Measurements from ENCODE around the gene AOAH.

AOAH gene

GRCh38 chr7:36690514-36691187 is 33.6 kb downstream of the AOAH start:
- DNase-seq = no peak

- DNase-seq = no peak
Measured at GRCh38 chr7:36690041-36690440, 34.3 kb downstream of the AOAH start.

GRCh38 chr7:36686499-36686898 is 37.8 kb downstream of the AOAH start:
- DNase-seq = peak; percentile 11 to 27

GRCh38 chr7:36684954-36685353 is 39.3 kb downstream of the AOAH start:
- DNase-seq = no peak

GRCh38 chr7:36683695-36684357 is 40.5 kb downstream of the AOAH start:
- DNase-seq = no peak

- DNase-seq = no peak
Measured at GRCh38 chr7:36683111-36683510, 41.2 kb downstream of the AOAH start.

GRCh38 chr7:36682102-36682501 is 42.2 kb downstream of the AOAH start:
- no peak for DNase-seq

GRCh38 chr7:36677769-36678437 is 46.4 kb downstream of the AOAH start:
- DNase-seq = no peak

GRCh38 chr7:36673703-36674102 is 50.6 kb downstream of the AOAH start:
- DNase-seq = no peak

GRCh38 chr7:36671432-36671829 is 52.9 kb downstream of the AOAH start:
- no peak for DNase-seq

- peak; percentile 71 to 77 for DNase-seq
Measured at GRCh38 chr7:36670585-36671431, 53.5 kb downstream of the AOAH start.

GRCh38 chr7:36668750-36669149 is 55.5 kb downstream of the AOAH start:
- no peak for DNase-seq

GRCh38 chr7:36668080-36668479 is 56.2 kb downstream of the AOAH start:
- DNase-seq = no peak

GRCh38 chr7:36667007-36667745 is 57.1 kb downstream of the AOAH start:
- no peak for DNase-seq

GRCh38 chr7:36663481-36663880 is 60.8 kb downstream of the AOAH start:
- DNase-seq = no peak

- no peak for DNase-seq
Measured at GRCh38 chr7:36661135-36661840, 63.0 kb downstream of the AOAH start.

- DNase-seq = no peak
Measured at GRCh38 chr7:36659638-36660341, 64.5 kb downstream of the AOAH start.

GRCh38 chr7:36659172-36659516 is 65.2 kb downstream of the AOAH start:
- no peak for DNase-seq

- no peak for DNase-seq
Measured at GRCh38 chr7:36658335-36659171, 65.7 kb downstream of the AOAH start.

- DNase-seq = no peak
Measured at GRCh38 chr7:36657036-36657660, 67.1 kb downstream of the AOAH start.
